ENCODE data around the gene CWC25.
"Not testable (repeated sequence)": the region's sequence is repeated elsewhere in the genome, so short reads cannot be mapped to it uniquely, and the experiment has no call there.

The CWC25 gene

GRCh38 chr17:38852771-38853291 is 27.7 kb upstream of the CWC25 start:
- no peak for DNase-seq

- DNase-seq, result no peak
Measured at GRCh38 chr17:38851434-38851833, 26.3 kb upstream of the CWC25 start.

- DNase-seq, result no peak
Measured at GRCh38 chr17:38850374-38850773, 25.3 kb upstream of the CWC25 start.

GRCh38 chr17:38848939-38849605 is 24.0 kb upstream of the CWC25 start:
- DNase-seq, result no peak

- no peak for DNase-seq
Measured at GRCh38 chr17:38848557-38848891, 23.4 kb upstream of the CWC25 start.

- no peak for DNase-seq
Measured at GRCh38 chr17:38844261-38844757, 19.2 kb upstream of the CWC25 start.

GRCh38 chr17:38825762-38826247 is 684 bp upstream of the CWC25 start:
- DNase-seq, result no peak

- DNase-seq, result no peak
Measured at GRCh38 chr17:38815576-38816193, 9.4 kb downstream of the CWC25 start.

GRCh38 chr17:38809828-38810227 is 15.3 kb downstream of the CWC25 start:
- no peak for DNase-seq

- DNase-seq, result no peak
Measured at GRCh38 chr17:38800237-38800760, 24.8 kb downstream of the CWC25 start.

- peak; percentile 98 for DNase-seq
Measured at GRCh38 chr17:38799501-38800236, 25.5 kb downstream of the CWC25 start, which contains the start of gene PIP4K2B. Gene PIP4K2B (minus strand): TSS chr17:38799556. CDS start chr17:38799424, 132 bp downstream.

GRCh38 chr17:38798614-38799500 is 26.3 kb downstream of the CWC25 start:
- peak; percentile 32 for DNase-seq

- no peak for DNase-seq
Measured at GRCh38 chr17:38797828-38798227, 27.3 kb downstream of the CWC25 start.

- no peak for DNase-seq
Measured at GRCh38 chr17:38797158-38797490, 28.0 kb downstream of the CWC25 start.

GRCh38 chr17:38796451-38797157 is 28.5 kb downstream of the CWC25 start:
- DNase-seq, result no peak

- no peak for DNase-seq
Measured at GRCh38 chr17:38794221-38794620, 30.9 kb downstream of the CWC25 start.

- DNase-seq, result no peak
Measured at GRCh38 chr17:38791162-38791561, 34.0 kb downstream of the CWC25 start.

GRCh38 chr17:38790148-38790707 is 34.9 kb downstream of the CWC25 start:
- not testable (repeated sequence) for DNase-seq

GRCh38 chr17:38789185-38789584 is 35.9 kb downstream of the CWC25 start:
- DNase-seq, result no peak

- DNase-seq, result not testable (repeated sequence)
Measured at GRCh38 chr17:38787999-38788398, 37.1 kb downstream of the CWC25 start.

GRCh38 chr17:38786372-38786771 is 38.7 kb downstream of the CWC25 start:
- no peak for DNase-seq
